Mesenchymal stem cell (in vitro differentiated cells and primary cell): ENCODE measurements around the gene DYNC1I1.
A peak's percentile ranks its signal among the peaks of the same experiment; 100 is the strongest.

Experiments used
- DNase-seq: peaks from one replicate; pipeline ENCODE4 v3.0.0-alpha.2; 2013
- H2AFZ ChIP-seq: one replicate; pipeline ENCODE4 v1.6.1; 2013; ENCODE audit warnings: low read depth, mild to moderate bottlenecking, control low read depth, inconsistent platforms, low read length, moderate library complexity
- H2AK5ac ChIP-seq: 2 replicates; pipeline ENCODE4 v1.6.1; 2013; ENCODE audit warnings: low read length, moderate library complexity, mild to moderate bottlenecking, inconsistent platforms; ENCODE audit not compliant: severe bottlenecking
- H2BK120ac ChIP-seq: one replicate; pipeline ENCODE4 v1.6.1; 2013; ENCODE audit warnings: low read depth, mild to moderate bottlenecking, inconsistent platforms, low read length, moderate library complexity
- H2BK12ac ChIP-seq, 2 experiments: one replicate each; pipeline ENCODE4 v1.6.1; 2013; ENCODE audit warnings: inconsistent platforms in 2 of 2, low read length in 2 of 2, mild to moderate bottlenecking in 2 of 2, moderate library complexity in 2 of 2, control low read depth in 1 of 2
- H2BK15ac ChIP-seq: one replicate; pipeline ENCODE4 v1.6.1; 2013; ENCODE audit warnings: mild to moderate bottlenecking, low read depth, inconsistent platforms; ENCODE audit not compliant: poor library complexity, severe bottlenecking
- H2BK5ac ChIP-seq: 2 replicates; pipeline ENCODE4 v1.6.1; 2013; ENCODE audit warnings: low read depth, mild to moderate bottlenecking, low read length, control low read depth, inconsistent platforms; ENCODE audit not compliant: poor library complexity, severe bottlenecking
- H3K14ac ChIP-seq, 2 experiments: one replicate each; pipeline ENCODE4 v1.6.1; 2013; ENCODE audit warnings: inconsistent platforms in 2 of 2, low read length in 2 of 2, control low read depth in 1 of 2, mild to moderate bottlenecking in 1 of 2, moderate library complexity in 1 of 2
- H3K18ac ChIP-seq, 2 experiments: one replicate each; pipeline ENCODE4 v1.6.1; 2013; ENCODE audit warnings: inconsistent platforms in 2 of 2, low read length in 2 of 2, control low read depth in 1 of 2, low read depth in 1 of 2, mild to moderate bottlenecking in 1 of 2
- H3K23ac ChIP-seq, 2 experiments: one replicate each; pipeline ENCODE4 v1.6.1; 2013; ENCODE audit warnings: inconsistent platforms in 2 of 2, low read length in 2 of 2, mild to moderate bottlenecking in 2 of 2, moderate library complexity in 2 of 2, control low read depth in 1 of 2
- H3K27ac ChIP-seq: 2 replicates; pipeline ENCODE4 v1.5.1; 2013; ENCODE audit warnings: mild to moderate bottlenecking, moderate library complexity, low read length, control low read depth, inconsistent platforms; ENCODE audit not compliant: poor library complexity, severe bottlenecking
- H3K27me3 ChIP-seq, 2 experiments: 2 replicates each; pipeline versions ENCODE4 v1.6.1 to v1.7.0; 2013; ENCODE audit warnings: low read length in 2 of 2, mild to moderate bottlenecking in 2 of 2, moderate library complexity in 2 of 2, control low read depth in 1 of 2, inconsistent platforms in 1 of 2; ENCODE audit not compliant: control insufficient read depth in 1 of 2, insufficient read depth in 1 of 2
- H3K36me3 ChIP-seq, 2 experiments: 2 replicates each; pipeline versions ENCODE4 v1.6.1 to v1.7.0; 2013; ENCODE audit warnings: low read length in 2 of 2, control low read depth in 1 of 2, inconsistent platforms in 1 of 2, low read depth in 1 of 2, mild to moderate bottlenecking in 1 of 2; ENCODE audit not compliant: insufficient read depth in 2 of 2, control insufficient read depth in 1 of 2
- H3K4ac ChIP-seq, 2 experiments: one replicate each; pipeline ENCODE4 v1.6.1; 2013; ENCODE audit warnings: inconsistent platforms in 2 of 2, low read length in 2 of 2, mild to moderate bottlenecking in 2 of 2, moderate library complexity in 2 of 2, control low read depth in 1 of 2, low read depth in 1 of 2
- H3K4me1 ChIP-seq: 2 replicates; pipeline ENCODE4 v1.6.1; 2013; ENCODE audit warnings: low read depth, low read length, control low read depth; ENCODE audit not compliant: control insufficient read depth, insufficient read depth
- H3K4me2 ChIP-seq: 2 replicates; pipeline ENCODE4 v1.6.1; 2013; ENCODE audit warnings: low read length, mild to moderate bottlenecking, inconsistent platforms; ENCODE audit not compliant: poor library complexity, severe bottlenecking
- H3K4me3 ChIP-seq, 2 experiments: 2 replicates each; pipeline versions ENCODE4 v1.5.1 to v1.7.0; 2013; ENCODE audit warnings: low read length in 2 of 2, mild to moderate bottlenecking in 2 of 2, control low read depth in 1 of 2, low read depth in 1 of 2; ENCODE audit not compliant: insufficient read depth in 1 of 2
- H3K79me1 ChIP-seq: replicated peaks from 2 replicates; pipeline ENCODE4 v1.6.1; 2013; ENCODE audit warnings: mild to moderate bottlenecking, control low read depth, low read length, inconsistent platforms; ENCODE audit not compliant: poor library complexity, severe bottlenecking
- H3K9ac ChIP-seq: 2 replicates; pipeline ENCODE4 v1.7.0; 2013; ENCODE audit warnings: mild to moderate bottlenecking, low read length, moderate library complexity
- H3K9me3 ChIP-seq: 2 replicates; pipeline ENCODE4 v1.7.0; 2013; ENCODE audit warnings: mild to moderate bottlenecking, low read length; ENCODE audit not compliant: control insufficient read depth
- H4K8ac ChIP-seq: one replicate; pipeline ENCODE4 v1.6.1; 2013; ENCODE audit warnings: inconsistent platforms, mild to moderate bottlenecking, low read length, moderate library complexity
- H4K91ac ChIP-seq: one replicate; pipeline ENCODE4 v1.6.1; 2013; ENCODE audit warnings: mild to moderate bottlenecking, low read length, inconsistent platforms
- WGBS: methylation state at CpG from one replicate; pipeline ENCODE4 v1.1.7; 2013; ENCODE audit warnings: mixed read lengths; 5-methylcytosine and 5-hydroxymethylcytosine counted together

The DYNC1I1 gene

GRCh38 chr7:95828824-95829790 lies 56.8 kb downstream of the DYNC1I1 start:
- Histone ChIP-seq H3K27ac (no peak overlapping the region), H3K14ac (no peak overlapping the region), H4K91ac (no peak overlapping the region), H3K27me3 (no peaks in the 10 kb centered on the region), H3K79me1 (no peaks in the 10 kb centered on the region), H2BK5ac (no peak overlapping the region), H3K18ac (no peak overlapping the region), H3K4ac (no peak overlapping the region), H3K4me1 (peaks cover 1% of the 10 kb centered on the region), H3K23ac (no peak overlapping the region), H4K8ac (no peak overlapping the region), H3K9me3 (no peaks in the 10 kb centered on the region), H3K36me3 (no peaks in the 10 kb centered on the region), H2BK120ac (no peak overlapping the region), H2BK12ac (no peak overlapping the region), H3K4me2 (no peak overlapping the region), H2BK15ac (no peak overlapping the region), H3K9ac (no peak overlapping the region), H2AFZ (no peak overlapping the region), H3K4me3 (no peak overlapping the region), H2AK5ac (no peak overlapping the region)
- DNase-seq = no peak
- WGBS = 43% methylated on average over 3 of the region's 4 CpGs

- H3K4me1 ChIP-seq = no peaks in the 10 kb centered on the region
- H2BK120ac ChIP-seq = no peak overlapping the region
Measured at GRCh38 chr7:95840953-95841950, 68.9 kb downstream of the DYNC1I1 start.

GRCh38 chr7:95843286-95843685 lies 70.9 kb downstream of the DYNC1I1 start:
- H3K79me1 ChIP-seq = no peaks in the 10 kb centered on the region
- H4K91ac ChIP-seq = no peak overlapping the region
- no peak overlapping the region for H2BK5ac ChIP-seq
- no peaks in the 10 kb centered on the region for H3K4me1 ChIP-seq
- WGBS = 76% methylated on average over 2 of the region's 2 CpGs
- H2BK12ac ChIP-seq = no peak overlapping the region
- H2AK5ac ChIP-seq = no peak overlapping the region
- no peak overlapping the region for H3K4me3 ChIP-seq
- H2AFZ ChIP-seq = no peak overlapping the region
- H3K27me3 ChIP-seq = no peaks in the 10 kb centered on the region
- no peak overlapping the region for H3K4me2 ChIP-seq
- no peak overlapping the region for H2BK120ac ChIP-seq
- H3K9ac ChIP-seq = no peak overlapping the region
- no peak overlapping the region for H4K8ac ChIP-seq
- H3K23ac ChIP-seq = no peak overlapping the region
- H3K4ac ChIP-seq = no peak overlapping the region
- H2BK15ac ChIP-seq = no peak overlapping the region
- no peak overlapping the region for H3K18ac ChIP-seq
- no peaks in the 10 kb centered on the region for H3K36me3 ChIP-seq
- H3K27ac ChIP-seq = no peak overlapping the region
- no peak overlapping the region for H3K14ac ChIP-seq
- no peaks in the 10 kb centered on the region for H3K9me3 ChIP-seq
- no peak for DNase-seq

More at GRCh38 chr7:95840953-95841950, 68.9 kb downstream of the DYNC1I1 start:
- H3K23ac ChIP-seq = no peak overlapping the region
- no peak overlapping the region for H2BK12ac ChIP-seq
- H3K14ac ChIP-seq = no peak overlapping the region
- 50% methylated on average over 4 of the region's 4 CpGs for WGBS
- H3K4ac ChIP-seq = no peak overlapping the region
- H2AFZ ChIP-seq = no peak overlapping the region
- H3K36me3 ChIP-seq = no peaks in the 10 kb centered on the region
- H3K9me3 ChIP-seq = no peaks in the 10 kb centered on the region
- no peak overlapping the region for H3K4me2 ChIP-seq
- no peak overlapping the region for H3K27ac ChIP-seq
- no peak overlapping the region for H2BK5ac ChIP-seq
- peak; percentile 24 for DNase-seq
- no peak overlapping the region for H3K18ac ChIP-seq
- H3K79me1 ChIP-seq = no peaks in the 10 kb centered on the region
- H4K8ac ChIP-seq = no peak overlapping the region
- H3K9ac ChIP-seq = no peak overlapping the region
- no peaks in the 10 kb centered on the region for H3K27me3 ChIP-seq
- no peak overlapping the region for H4K91ac ChIP-seq
- H2AK5ac ChIP-seq = no peak overlapping the region
- no peak overlapping the region for H2BK15ac ChIP-seq
- H3K4me3 ChIP-seq = no peak overlapping the region

- Histone ChIP-seq H2BK5ac (no peak overlapping the region), H3K9me3 (no peaks in the 10 kb centered on the region), H2BK12ac (no peak overlapping the region), H2BK15ac (no peak overlapping the region), H2AFZ (no peak overlapping the region), H3K18ac (no peak overlapping the region), H3K4me3 (no peak overlapping the region), H2AK5ac (no peak overlapping the region), H3K9ac (no peak overlapping the region), H3K27me3 (no peaks in the 10 kb centered on the region), H4K91ac (no peak overlapping the region), H4K8ac (no peak overlapping the region), H3K4me1 (no peaks in the 10 kb centered on the region), H3K4ac (no peak overlapping the region), H3K23ac (no peak overlapping the region), H2BK120ac (no peak overlapping the region), H3K36me3 (no peaks in the 10 kb centered on the region), H3K4me2 (no peak overlapping the region), H3K27ac (no peak overlapping the region), H3K14ac (no peak overlapping the region), H3K79me1 (no peaks in the 10 kb centered on the region)
- DNase-seq = no peak
Measured at GRCh38 chr7:95845007-95845406, 72.7 kb downstream of the DYNC1I1 start.
